Ishikawa (cell line): Measurements from ENCODE around the gene HOMER3.

Source experiments
- CEBPB ChIP-seq: IDR thresholded peaks from 2 replicates; pipeline ENCODE4 v1.6.1; 2012
- CREB1 ChIP-seq: IDR thresholded peaks from 2 replicates; pipeline ENCODE4 v1.6.1; 2012; ENCODE audit warnings: low read depth
- EGR1 ChIP-seq: IDR thresholded peaks from 2 replicates; pipeline ENCODE4 v1.6.1; 2012
- EP300 ChIP-seq: IDR thresholded peaks from 2 replicates; pipeline ENCODE4 v1.6.1; 2012; ENCODE audit warnings: borderline replicate concordance
- FOXM1 ChIP-seq: IDR thresholded peaks from 2 replicates; pipeline ENCODE4 v1.6.1; 2012; ENCODE audit warnings: low read depth, borderline replicate concordance
- NFIC ChIP-seq: IDR thresholded peaks from 2 replicates; pipeline ENCODE4 v1.6.1; 2012
- RAD21 ChIP-seq: IDR thresholded peaks from 2 replicates; pipeline ENCODE4 v1.6.1; 2012; ENCODE audit warnings: low read depth
- REST ChIP-seq: IDR thresholded peaks from 2 replicates; pipeline ENCODE4 v1.6.1; 2012; ENCODE audit warnings: low read depth, mild to moderate bottlenecking
- TAF1 ChIP-seq: IDR thresholded peaks from 2 replicates; pipeline ENCODE4 v1.6.1; 2012; ENCODE audit warnings: low read depth, mild to moderate bottlenecking
- TCF12 ChIP-seq: IDR thresholded peaks from 2 replicates; pipeline ENCODE4 v1.6.1; 2012; ENCODE audit warnings: low read depth
- TEAD4 ChIP-seq: IDR thresholded peaks from 2 replicates; pipeline ENCODE4 v1.6.1; 2012
- YY1 ChIP-seq: IDR thresholded peaks from 2 replicates; pipeline ENCODE4 v1.6.1; 2012; ENCODE audit warnings: low read depth
- ZBTB7A ChIP-seq: IDR thresholded peaks from 2 replicates; pipeline ENCODE4 v1.6.1; 2012; ENCODE audit warnings: low read depth
- TF ChIP-seq, protein P1 (sequence below): IDR thresholded peaks from 2 replicates; pipeline ENCODE4 v1.6.1; 2012
- TF ChIP-seq, protein P2 (sequence below): IDR thresholded peaks from 2 replicates; pipeline ENCODE4 v1.6.1; 2012

The HOMER3 gene

GRCh38 chr19:18942692-18943091, 1.7 kb upstream of the HOMER3 start:
- TF ChIP-seq EP300 (no peak), RAD21 (no peak), TAF1 (no peak), ZBTB7A (no peak), REST (no peak), CREB1 (no peak), FOXM1 (no peak), EGR1 (no peak), NFIC (no peak), TEAD4 (no peak)
- TF ChIP-seq, protein P1, sequence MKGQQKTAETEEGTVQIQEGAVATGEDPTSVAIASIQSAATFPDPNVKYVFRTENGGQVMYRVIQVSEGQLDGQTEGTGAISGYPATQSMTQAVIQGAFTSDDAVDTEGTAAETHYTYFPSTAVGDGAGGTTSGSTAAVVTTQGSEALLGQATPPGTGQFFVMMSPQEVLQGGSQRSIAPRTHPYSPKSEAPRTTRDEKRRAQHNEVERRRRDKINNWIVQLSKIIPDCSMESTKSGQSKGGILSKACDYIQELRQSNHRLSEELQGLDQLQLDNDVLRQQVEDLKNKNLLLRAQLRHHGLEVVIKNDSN = no peak

GRCh38 chr19:18941628-18942354, 774 bp upstream of the HOMER3 start:
- TF ChIP-seq REST (no peak), YY1 (no peak), NFIC (no peak), TCF12 (no peak), CEBPB (no peak), ZBTB7A (no peak), FOXM1 (no peak), EGR1 (no peak), CREB1 (no peak), EP300 (no peak), TEAD4 (no peak), RAD21 (no peak), TAF1 (no peak)
- TF ChIP-seq, protein P2, sequence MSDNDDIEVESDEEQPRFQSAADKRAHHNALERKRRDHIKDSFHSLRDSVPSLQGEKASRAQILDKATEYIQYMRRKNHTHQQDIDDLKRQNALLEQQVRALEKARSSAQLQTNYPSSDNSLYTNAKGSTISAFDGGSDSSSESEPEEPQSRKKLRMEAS = no peak
- TF ChIP-seq, protein P1 = no peak

GRCh38 chr19:18939922-18940768, 872 bp downstream of the HOMER3 start:
- TF ChIP-seq YY1 (no peak), TCF12 (peak; percentile 51; the same call in 1 of the 2 replicates), EP300 (peak; percentile 49; the same call in 1 of the 2 replicates), EGR1 (peak; percentile 8; the same call in 1 of the 2 replicates), RAD21 (no peak), TEAD4 (peak; percentile 55), ZBTB7A (peak; percentile 83; the same call in 1 of the 2 replicates)
- TF ChIP-seq, protein P2 = peak; percentile 38; the same call in 1 of the 2 replicates

DNA sequence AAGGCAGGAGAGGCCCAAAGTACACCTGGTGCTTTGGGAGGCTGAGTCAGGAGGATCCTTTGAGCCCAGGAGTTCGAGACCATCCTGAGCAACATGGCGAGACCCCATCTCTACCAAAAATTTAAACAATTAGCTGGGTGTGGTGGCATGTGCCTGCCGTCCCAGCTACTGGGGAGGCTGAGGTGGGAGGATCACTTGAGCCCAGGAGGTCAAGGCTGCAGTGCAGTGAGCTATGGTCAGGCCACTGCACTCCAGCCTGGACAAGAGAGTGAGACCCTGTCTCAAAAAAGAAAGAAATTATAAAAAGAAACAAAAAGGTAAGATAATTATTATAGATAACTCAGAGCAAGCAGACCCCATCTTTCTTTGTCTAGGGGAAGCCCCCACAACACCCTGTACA, 1.9 kb downstream of the HOMER3 start:
- no peak for TF ChIP-seq RAD21
- no peak for TF ChIP-seq REST
- no peak for TF ChIP-seq ZBTB7A
- no peak for TF ChIP-seq FOXM1
- no peak for TF ChIP-seq TEAD4
- TF ChIP-seq YY1 = no peak
- TF ChIP-seq TCF12 = no peak
- no peak for TF ChIP-seq CREB1
- TF ChIP-seq EGR1 = no peak
- TF ChIP-seq NFIC = no peak
- no peak for TF ChIP-seq EP300
- no peak for TF ChIP-seq CEBPB
- TF ChIP-seq TAF1 = no peak
- TF ChIP-seq, protein P2 = no peak
- TF ChIP-seq, protein P1 = no peak
